ENCODE results near the gene USP34. TPM values are rescaled to one million over a fixed set of nuclear protein-coding genes. Genes with fewer than 3 reads are reported as not detected.
A peak's percentile ranks its signal among the peaks of the same experiment; 100 is the strongest.

The USP34 gene
- total RNA-seq, 5 donors from 2014 or later (not counting 1 experiment from before 2014, with no cell fraction given): 118 to 193 (median 132) TPM

DNA sequence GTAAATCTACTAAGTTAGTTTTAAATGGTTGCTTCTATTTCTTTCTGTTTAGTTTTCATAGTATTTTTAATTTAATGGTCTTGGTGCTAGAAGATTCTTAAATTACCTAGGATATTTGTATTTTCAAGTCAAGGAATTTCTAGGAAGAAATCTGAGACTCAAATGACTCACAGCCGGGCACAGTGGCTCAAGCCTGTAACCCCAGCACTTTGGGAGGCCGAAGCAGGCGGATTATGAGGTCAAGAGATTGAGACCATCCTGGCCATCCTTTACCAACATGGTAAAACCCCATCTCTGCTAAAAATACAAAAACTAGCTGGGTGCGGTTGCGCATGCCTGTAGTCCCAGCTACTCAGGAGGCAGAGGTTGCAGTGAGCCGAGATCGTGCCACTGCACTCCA is 213.4 kb downstream of the USP34 start:
- H3K36me3 ChIP-seq (ENCODE audit: control insufficient read depth in 2 of 2, extremely low read depth in 1 of 2, insufficient read depth in 1 of 2, low read length in 1 of 2): peaks cover 0 to 48% of the 10 kb centered on the region in 2 donors
- H3K27me3 ChIP-seq (replicated peaks in 1 of 2; ENCODE audit: control insufficient read depth in 2 of 2, extremely low read depth in 1 of 2, insufficient read depth in 2 of 2, low read length in 1 of 2): no peaks in the 10 kb centered on the region
- H3K4me3 Mint-ChIP-seq: no peak overlapping the region
- H3K4me1 Mint-ChIP-seq: peaks cover 0 to 2% (median 0%) of the 10 kb centered on the region in 3 donors
- H3K9me3 Mint-ChIP-seq: no peaks in the 10 kb centered on the region
- peaks cover 52% of the 10 kb centered on the region for H3K36me3 Mint-ChIP-seq
- H3K27ac ChIP-seq (ENCODE audit: low read length): no peak overlapping the region
- no peak overlapping the region for H3K4me3 ChIP-seq (ENCODE audit: control insufficient read depth in 1 of 2, extremely low read depth in 1 of 2, low read length in 1 of 2)
- no peaks in the 10 kb centered on the region for H3K4me1 ChIP-seq (ENCODE audit: control insufficient read depth in 1 of 2, extremely low read depth in 1 of 2, insufficient read depth in 2 of 2, low read length in 2 of 2)
- WGBS (ENCODE audit: insufficient coverage): 97% methylated on average over 7 of the region's 7 CpGs
- ChIA-PET CTCF (no interaction called here), POLR2A (no interaction called here)
- ATAC-seq (replicated peaks in 1 of 4) (no peak), DNase-seq (no peak)
- no peak overlapping the region for H3K27ac Mint-ChIP-seq
- H3K9me3 ChIP-seq: no peaks in the 10 kb centered on the region
- H3K27me3 Mint-ChIP-seq: no peaks in the 10 kb centered on the region

DNA sequence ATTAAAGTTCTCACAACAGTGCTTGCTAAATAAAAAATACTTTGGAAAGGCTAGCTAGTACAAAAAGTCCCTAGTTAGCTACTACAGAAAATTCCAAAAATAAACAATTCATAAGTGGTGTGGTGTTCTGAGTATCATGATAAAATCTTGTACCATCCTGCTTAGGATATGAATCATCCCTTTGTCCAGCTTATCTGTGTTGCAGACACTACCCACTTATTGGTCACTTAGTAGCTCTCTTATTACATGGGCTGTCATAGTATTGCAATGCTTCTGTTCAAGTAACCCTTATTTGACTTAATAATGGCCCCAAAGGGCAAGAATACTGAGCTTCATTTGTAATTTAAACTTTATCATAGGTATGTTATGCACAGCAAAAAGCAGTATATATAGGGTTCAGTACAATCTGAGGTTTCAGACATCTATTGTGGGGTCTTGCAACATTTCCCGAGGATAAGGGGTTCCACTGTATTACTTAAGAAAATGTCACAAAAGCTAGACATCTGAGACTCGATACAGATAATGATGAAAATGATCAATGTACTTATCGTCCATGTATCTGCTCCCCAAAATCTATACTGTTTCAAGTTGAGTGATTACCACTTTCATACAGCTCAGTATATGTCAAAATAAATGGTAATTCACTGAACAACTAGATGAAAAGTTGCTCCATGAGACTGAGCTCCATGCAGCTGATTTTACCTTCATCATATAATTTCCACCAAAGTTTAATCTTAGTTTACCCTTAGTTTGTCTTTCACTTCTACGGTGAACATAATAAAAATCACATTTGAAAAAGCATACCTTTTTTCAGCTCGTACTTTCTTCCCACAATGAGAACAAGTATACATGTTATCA is 215.1 kb downstream of the USP34 start:
- H3K27ac ChIP-seq (ENCODE audit: low read length): no peak overlapping the region
- Mint-ChIP-seq H3K9me3 (no peaks in the 10 kb centered on the region), H3K4me3 (no peak overlapping the region), H3K36me3 (peaks cover 48% of the 10 kb centered on the region), H3K27ac (no peak overlapping the region), H3K4me1 (peaks cover 0 to 2% (median 0%) of the 10 kb centered on the region in 3 donors), H3K27me3 (no peaks in the 10 kb centered on the region)
- peaks cover 0 to 55% of the 10 kb centered on the region in 2 donors for H3K36me3 ChIP-seq (ENCODE audit: control insufficient read depth in 2 of 2, extremely low read depth in 1 of 2, insufficient read depth in 1 of 2, low read length in 1 of 2)
- ATAC-seq (replicated peaks in 1 of 4): no peak
- H3K4me3 ChIP-seq (ENCODE audit: control insufficient read depth in 1 of 2, extremely low read depth in 1 of 2, low read length in 1 of 2): no peak overlapping the region
- H3K9me3 ChIP-seq: no peaks in the 10 kb centered on the region
- CTCF ChIA-PET: no interaction called here
- WGBS (ENCODE audit: insufficient coverage): 100% methylated on average over 2 of the region's 5 CpGs
- H3K4me1 ChIP-seq (ENCODE audit: control insufficient read depth in 1 of 2, extremely low read depth in 1 of 2, insufficient read depth in 2 of 2, low read length in 2 of 2): no peaks in the 10 kb centered on the region
- no peak for DNase-seq
- POLR2A ChIA-PET: interaction anchor here (0.6 to 0.7 kb wide), 3 partner anchors 16 to 507 kb away, joined by 3 to 6 read pairs (median 4); no protein-coding TSS in a partner anchor
- no peaks in the 10 kb centered on the region for H3K27me3 ChIP-seq (replicated peaks in 1 of 2; ENCODE audit: control insufficient read depth in 2 of 2, extremely low read depth in 1 of 2, insufficient read depth in 2 of 2, low read length in 1 of 2)

DNA sequence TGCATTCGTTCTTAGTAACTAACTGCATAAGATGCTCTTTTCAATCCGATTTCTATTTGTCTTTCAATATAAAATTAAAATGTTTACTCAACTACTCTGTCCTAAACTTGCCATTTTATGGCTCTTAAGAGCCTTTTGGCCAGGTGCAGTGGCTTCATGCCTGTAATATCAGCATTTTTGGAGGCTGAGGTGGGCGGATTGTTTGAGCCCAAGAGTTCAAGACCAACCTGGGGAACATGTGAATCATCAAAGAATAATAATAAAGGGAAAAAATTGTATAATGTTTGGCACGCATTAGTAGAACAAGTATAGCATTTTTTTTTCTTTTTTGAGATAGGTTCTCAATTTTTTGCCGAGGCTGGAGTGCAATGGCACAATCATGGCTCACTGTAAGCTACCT is 216.4 kb downstream of the USP34 start:
- ChIA-PET CTCF (interaction anchor here in 1 of 2 donors (0.5 kb wide), 1 partner anchor 489 kb away, joined by 5 read pairs; no protein-coding TSS in a partner anchor), POLR2A (no interaction called here)
- H3K4me3 ChIP-seq (ENCODE audit: control insufficient read depth in 1 of 2, extremely low read depth in 1 of 2, low read length in 1 of 2): no peak overlapping the region
- no peaks in the 10 kb centered on the region for H3K27me3 ChIP-seq (replicated peaks in 1 of 2; ENCODE audit: control insufficient read depth in 2 of 2, extremely low read depth in 1 of 2, insufficient read depth in 2 of 2, low read length in 1 of 2)
- H3K9me3 Mint-ChIP-seq: no peaks in the 10 kb centered on the region
- H3K4me1 Mint-ChIP-seq: peaks cover 0 to 2% (median 0%) of the 10 kb centered on the region in 3 donors
- H3K36me3 Mint-ChIP-seq: peaks cover 50% of the 10 kb centered on the region
- H3K27ac Mint-ChIP-seq: no peak overlapping the region
- no peaks in the 10 kb centered on the region for H3K9me3 ChIP-seq
- no peak for ATAC-seq (replicated peaks in 1 of 4)
- H3K27ac ChIP-seq (ENCODE audit: low read length): no peak overlapping the region
- 84% methylated on average over 2 of the region's 5 CpGs for WGBS (ENCODE audit: insufficient coverage)
- no peaks in the 10 kb centered on the region for H3K4me1 ChIP-seq (ENCODE audit: control insufficient read depth in 1 of 2, extremely low read depth in 1 of 2, insufficient read depth in 2 of 2, low read length in 2 of 2)
- DNase-seq: no peak
- H3K36me3 ChIP-seq (ENCODE audit: control insufficient read depth in 2 of 2, extremely low read depth in 1 of 2, insufficient read depth in 1 of 2, low read length in 1 of 2): peaks cover 0 to 57% of the 10 kb centered on the region in 2 donors
- no peaks in the 10 kb centered on the region for H3K27me3 Mint-ChIP-seq
- H3K4me3 Mint-ChIP-seq: no peak overlapping the region

DNA sequence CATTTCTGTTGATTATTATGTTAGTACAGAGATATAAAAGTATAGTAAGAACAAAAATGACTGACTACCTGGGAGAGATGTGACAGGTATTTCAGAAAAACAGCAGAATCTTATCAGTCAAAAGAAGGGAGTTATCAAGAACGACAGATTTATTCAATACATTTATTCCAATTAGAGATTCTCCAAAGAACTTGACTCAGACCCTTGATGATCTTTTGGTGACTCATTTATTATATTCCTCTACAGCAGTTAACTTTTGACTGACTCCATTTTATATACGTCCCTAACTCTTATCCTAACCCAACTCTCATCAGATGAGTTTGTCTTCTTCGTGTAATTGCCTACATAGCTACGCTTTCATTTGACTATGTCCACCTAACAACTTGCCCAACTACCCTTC is 217.8 kb downstream of the USP34 start:
- no peaks in the 10 kb centered on the region for H3K27me3 ChIP-seq (replicated peaks in 1 of 2; ENCODE audit: control insufficient read depth in 2 of 2, extremely low read depth in 1 of 2, insufficient read depth in 2 of 2, low read length in 1 of 2)
- Mint-ChIP-seq H3K36me3 (peaks cover 52% of the 10 kb centered on the region), H3K27me3 (no peaks in the 10 kb centered on the region), H3K4me1 (peaks cover 0 to 2% (median 0%) of the 10 kb centered on the region in 3 donors), H3K27ac (peak overlapping the region in 1 of 2 donors; percentile 58), H3K4me3 (no peak overlapping the region), H3K9me3 (no peaks in the 10 kb centered on the region)
- ATAC-seq (replicated peaks in 1 of 4) (no peak), DNase-seq (no peak)
- ChIA-PET POLR2A (interaction anchor here in 1 of 2 donors (0.6 kb wide), 1 partner anchor 14 kb away, joined by 6 read pairs; no protein-coding TSS in a partner anchor), CTCF (interaction anchor here in 1 of 2 donors (0.6 kb wide), 1 partner anchor 346 kb away, joined by 8 read pairs; no protein-coding TSS in a partner anchor)
- no peak overlapping the region for H3K27ac ChIP-seq (ENCODE audit: low read length)
- 90% methylated on average over 2 of the region's 4 CpGs for WGBS (ENCODE audit: insufficient coverage)
- H3K4me1 ChIP-seq (ENCODE audit: control insufficient read depth in 1 of 2, extremely low read depth in 1 of 2, insufficient read depth in 2 of 2, low read length in 2 of 2): no peaks in the 10 kb centered on the region
- H3K4me3 ChIP-seq (ENCODE audit: control insufficient read depth in 1 of 2, extremely low read depth in 1 of 2, low read length in 1 of 2): no peak overlapping the region
- H3K36me3 ChIP-seq (ENCODE audit: control insufficient read depth in 2 of 2, extremely low read depth in 1 of 2, insufficient read depth in 1 of 2, low read length in 1 of 2): peaks cover 1 to 56% of the 10 kb centered on the region in 2 donors
- no peaks in the 10 kb centered on the region for H3K9me3 ChIP-seq

DNA sequence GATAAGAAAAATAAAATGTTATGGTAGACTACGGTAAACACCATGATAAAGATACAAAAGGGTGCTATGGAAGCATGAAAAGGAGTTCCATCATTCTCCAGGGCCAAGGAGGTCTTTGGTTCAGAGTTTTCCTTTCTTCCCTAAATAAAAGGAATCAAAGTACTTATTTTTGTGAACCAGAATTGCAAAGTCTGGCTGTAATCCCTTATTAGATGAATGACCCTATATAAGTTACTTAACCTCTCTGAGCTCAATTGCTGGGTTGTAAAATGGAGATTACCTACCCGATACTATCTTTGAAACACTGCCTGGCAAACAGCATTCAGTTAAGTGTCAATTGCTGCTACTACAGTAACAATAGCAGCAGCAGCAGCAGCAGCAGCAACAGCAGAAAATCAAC is 218.9 kb downstream of the USP34 start:
- H3K9me3 ChIP-seq: no peaks in the 10 kb centered on the region
- no peaks in the 10 kb centered on the region for H3K4me1 ChIP-seq (ENCODE audit: control insufficient read depth in 1 of 2, extremely low read depth in 1 of 2, insufficient read depth in 2 of 2, low read length in 2 of 2)
- H3K36me3 Mint-ChIP-seq: peaks cover 54% of the 10 kb centered on the region
- CTCF ChIA-PET: no interaction called here
- peaks cover 0 to 2% (median 0%) of the 10 kb centered on the region in 3 donors for H3K4me1 Mint-ChIP-seq
- no peaks in the 10 kb centered on the region for H3K27me3 ChIP-seq (replicated peaks in 1 of 2; ENCODE audit: control insufficient read depth in 2 of 2, extremely low read depth in 1 of 2, insufficient read depth in 2 of 2, low read length in 1 of 2)
- no peak overlapping the region for H3K27ac ChIP-seq (ENCODE audit: low read length)
- peaks cover 10 to 57% of the 10 kb centered on the region in 2 donors for H3K36me3 ChIP-seq (ENCODE audit: control insufficient read depth in 2 of 2, extremely low read depth in 1 of 2, insufficient read depth in 1 of 2, low read length in 1 of 2)
- no peak overlapping the region for H3K4me3 ChIP-seq (ENCODE audit: control insufficient read depth in 1 of 2, extremely low read depth in 1 of 2, low read length in 1 of 2)
- H3K27me3 Mint-ChIP-seq: no peaks in the 10 kb centered on the region
- H3K4me3 Mint-ChIP-seq: no peak overlapping the region
- WGBS (ENCODE audit: insufficient coverage): 100% methylated on average over 1 of the region's 2 CpGs
- POLR2A ChIA-PET: interaction anchor here in 1 of 2 donors (0.7 kb wide), 1 partner anchor 27 kb away, joined by 3 read pairs; no protein-coding TSS in a partner anchor
- no peaks in the 10 kb centered on the region for H3K9me3 Mint-ChIP-seq
- ATAC-seq (replicated peaks in 1 of 4) (no peak), DNase-seq (no peak)
- no peak overlapping the region for H3K27ac Mint-ChIP-seq

GRCh38 chr2:61249521-61250071 is 221.3 kb downstream of the USP34 start:
- peaks cover 54% of the 10 kb centered on the region for H3K36me3 Mint-ChIP-seq
- H3K9me3 Mint-ChIP-seq: no peaks in the 10 kb centered on the region
- 100% methylated on average over 7 of the region's 9 CpGs for WGBS (ENCODE audit: insufficient coverage)
- CTCF ChIA-PET: no interaction called here
- no peaks in the 10 kb centered on the region for H3K27me3 Mint-ChIP-seq
- POLR2A ChIA-PET: no interaction called here
- Histone ChIP-seq H3K4me3 (ENCODE audit: control insufficient read depth in 1 of 2, extremely low read depth in 1 of 2, low read length in 1 of 2) (no peak overlapping the region), H3K27ac (ENCODE audit: low read length) (no peak overlapping the region), H3K27me3 (replicated peaks in 1 of 2; ENCODE audit: control insufficient read depth in 2 of 2, extremely low read depth in 1 of 2, insufficient read depth in 2 of 2, low read length in 1 of 2) (no peaks in the 10 kb centered on the region), H3K9me3 (no peaks in the 10 kb centered on the region), H3K4me1 (ENCODE audit: control insufficient read depth in 1 of 2, extremely low read depth in 1 of 2, insufficient read depth in 2 of 2, low read length in 2 of 2) (no peaks in the 10 kb centered on the region), H3K36me3 (ENCODE audit: control insufficient read depth in 2 of 2, extremely low read depth in 1 of 2, insufficient read depth in 1 of 2, low read length in 1 of 2) (peaks cover 12 to 55% of the 10 kb centered on the region in 2 donors)
- DNase-seq (no peak), ATAC-seq (replicated peaks in 1 of 4) (no peak)
- no peak overlapping the region for H3K27ac Mint-ChIP-seq
- no peak overlapping the region for H3K4me3 Mint-ChIP-seq
- no peaks in the 10 kb centered on the region for H3K4me1 Mint-ChIP-seq

Data from T-cell (primary cell).